H1 (cell line): ENCODE results near the gene UNC80. TPM values are rescaled to one million over a fixed set of nuclear protein-coding genes. Genes with fewer than 3 reads are reported as not detected.

Experiments used
- CTCF ChIA-PET: fragments of 300-600 bp; sonication (Branson Sonifier 250); formaldehyde crosslinking; loops from one replicate; lab custom pipeline; 2021; ENCODE audit not compliant: partially characterized antibody; lab: Charles Lee
- POLR2A ChIA-PET: fragments of 300-600 bp; sonication (Branson Sonifier 250); formaldehyde crosslinking; loops from one replicate; lab custom pipeline; 2021; ENCODE audit warnings: inconsistent platforms; ENCODE audit not compliant: partially characterized antibody; lab: Charles Lee
- DNase-seq, 2 experiments: peaks; one replicate each; pipeline versions ENCODE4 v3.0.0 to v3.0.0-alpha.2; 2010 to 2022; ENCODE audit warnings: low spot score in 2 of 2, low read depth in 1 of 2, mixed read lengths in 1 of 2
- FAIRE-seq: peaks from 2 replicates; lab custom pipeline; 2011; peaks lifted over from hg19 to GRCh38; lab: Jason Lieb, UNC
- H2AFZ ChIP-seq: 2 replicates; pipeline ENCODE4 v1.8.1; 2012; ENCODE audit warnings: low read length, inconsistent platforms
- H2AK5ac ChIP-seq: 2 replicates; pipeline ENCODE4 v1.6.1; 2013; ENCODE audit warnings: low read depth, low read length
- H2BK120ac ChIP-seq: replicated peaks from 2 replicates; pipeline ENCODE3; 2013; ENCODE audit warnings: low read depth, low read length, inconsistent platforms
- H2BK12ac ChIP-seq: 2 replicates; pipeline ENCODE4 v1.6.1; 2013; ENCODE audit warnings: low read depth, low read length
- H2BK15ac ChIP-seq: 2 replicates; pipeline ENCODE4 v1.6.1; 2013; ENCODE audit warnings: low read length
- H2BK20ac ChIP-seq: 2 replicates; pipeline ENCODE4 v1.6.1; 2013; ENCODE audit warnings: low read length
- H2BK5ac ChIP-seq: 2 replicates; pipeline ENCODE4 v1.6.1; 2013; ENCODE audit warnings: low read depth, low read length
- H3K14ac ChIP-seq: 2 replicates; pipeline ENCODE4 v1.6.1; 2013; ENCODE audit warnings: inconsistent platforms; ENCODE audit not compliant: insufficient read length
- H3K18ac ChIP-seq: 2 replicates; pipeline ENCODE4 v1.6.1; 2013; ENCODE audit warnings: low read length; ENCODE audit errors: extremely low read depth
- H3K23ac ChIP-seq: 2 replicates; pipeline ENCODE4 v1.6.1; 2013; ENCODE audit warnings: inconsistent platforms; ENCODE audit not compliant: insufficient read length
- H3K23me2 ChIP-seq: 2 replicates; pipeline ENCODE4 v1.6.1; 2013; ENCODE audit warnings: low read depth, low read length
- H3K27ac ChIP-seq: 2 replicates; pipeline ENCODE4 v1.6.1; 2011; ENCODE audit warnings: low read depth, low read length, inconsistent platforms
- H3K27me3 ChIP-seq, 4 experiments: replicated peaks in 1 of 4; 1 replicate in 1 of 4; 2 replicates in 3 of 4; pipeline versions ENCODE4 v1.6.1 to v1.8.1; 2011 to 2013; ENCODE audit warnings: low read length in 3 of 4, mild to moderate bottlenecking in 3 of 4, inconsistent platforms in 2 of 4, mixed read lengths in 2 of 4, moderate library complexity in 1 of 4; ENCODE audit not compliant: control insufficient read depth in 3 of 4, insufficient read depth in 3 of 4; ENCODE audit errors: extremely low read depth in 1 of 4
- H3K36me3 ChIP-seq, 4 experiments: 2 replicates each; pipeline versions ENCODE4 v1.6.1 to v1.8.1; 2011 to 2013; ENCODE audit warnings: mild to moderate bottlenecking in 4 of 4, low read length in 3 of 4, moderate library complexity in 2 of 4, control low read depth in 1 of 4, inconsistent platforms in 1 of 4; ENCODE audit not compliant: insufficient read depth in 4 of 4, control insufficient read depth in 2 of 4
- H3K4ac ChIP-seq: replicated peaks from 2 replicates; pipeline ENCODE3; 2013; ENCODE audit warnings: low read length, low read depth, mixed read lengths, inconsistent platforms; ENCODE audit not compliant: insufficient read length
- H3K4me1 ChIP-seq, 4 experiments: replicated peaks in 1 of 4; 1 replicate in 1 of 4; 2 replicates in 3 of 4; pipeline versions ENCODE4 v1.6.1 to v1.8.1; 2011 to 2013; ENCODE audit warnings: low read length in 3 of 4, inconsistent platforms in 2 of 4, mixed read lengths in 1 of 4; ENCODE audit not compliant: insufficient read depth in 4 of 4, control insufficient read depth in 3 of 4
- H3K4me2 ChIP-seq, 2 experiments: 2 replicates each; pipeline versions ENCODE4 v1.6.1 to v1.8.1; 2011 to 2013; ENCODE audit warnings: low read depth in 2 of 2, low read length in 2 of 2, control low read depth in 1 of 2, inconsistent platforms in 1 of 2, mild to moderate bottlenecking in 1 of 2; ENCODE audit not compliant: insufficient read depth in 1 of 2
- H3K4me3 ChIP-seq, 4 experiments: fragments of 200-600, 300-600 bp in 1 of 4; sonication (generic), shearing (Covaris generic), sonication (Bioruptor Twin) in 1 of 4; 2 replicates each; pipeline versions ENCODE4 v1.5.1 to v1.8.1; 2011 to 2016; ENCODE audit warnings: low read length in 4 of 4, low read depth in 3 of 4, control low read depth in 2 of 4, inconsistent platforms in 2 of 4, mild to moderate bottlenecking in 2 of 4, mixed read lengths in 1 of 4, moderate library complexity in 1 of 4; ENCODE audit not compliant: insufficient read depth in 2 of 4; ENCODE audit errors: extremely low read depth in 1 of 4
- H3K56ac ChIP-seq: replicated peaks from 2 replicates; pipeline ENCODE3; 2013; ENCODE audit warnings: low read depth, mild to moderate bottlenecking, mixed read lengths, low read length, inconsistent platforms; ENCODE audit not compliant: insufficient read length
- H3K79me1 ChIP-seq: 2 replicates; pipeline ENCODE4 v1.6.1; 2013; ENCODE audit warnings: low read depth, low read length, control low read depth
- H3K79me2 ChIP-seq, 2 experiments: 2 replicates each; pipeline versions ENCODE4 v1.6.1 to v1.8.1; 2012 to 2013; ENCODE audit warnings: low read length in 2 of 2, mild to moderate bottlenecking in 2 of 2, inconsistent platforms in 1 of 2; ENCODE audit not compliant: insufficient read depth in 2 of 2, control insufficient read depth in 1 of 2
- H3K9ac ChIP-seq, 4 experiments: replicated peaks in 1 of 4; 1 replicate in 1 of 4; 2 replicates in 3 of 4; pipeline versions ENCODE4 v1.6.1 to v1.8.1; 2011 to 2013; ENCODE audit warnings: low read depth in 3 of 4, low read length in 3 of 4, control low read depth in 2 of 4, mild to moderate bottlenecking in 2 of 4, moderate library complexity in 2 of 4, inconsistent platforms in 1 of 4; ENCODE audit errors: extremely low read depth in 1 of 4
- H3K9me3 ChIP-seq, 2 experiments: 2 replicates each; pipeline versions ENCODE4 v1.6.1 to v1.8.1; 2012 to 2013; ENCODE audit warnings: mild to moderate bottlenecking in 2 of 2, moderate library complexity in 2 of 2, control low read depth in 1 of 2, inconsistent platforms in 1 of 2, low read depth in 1 of 2, low read length in 1 of 2, mixed read lengths in 1 of 2; ENCODE audit not compliant: insufficient read depth in 2 of 2
- H4K20me1 ChIP-seq, 2 experiments: replicated peaks in 1 of 2; 2 replicates each; pipeline versions ENCODE3 to v1.8.1; 2011 to 2013; ENCODE audit warnings: inconsistent platforms in 2 of 2, low read length in 2 of 2, mild to moderate bottlenecking in 1 of 2; ENCODE audit not compliant: insufficient read depth in 2 of 2, control insufficient read depth in 1 of 2
- H4K5ac ChIP-seq: 2 replicates; pipeline ENCODE4 v1.6.1; 2013; ENCODE audit warnings: low read length, low read depth, mixed read lengths, inconsistent platforms; ENCODE audit not compliant: insufficient read length
- H4K8ac ChIP-seq: 2 replicates; pipeline ENCODE4 v1.8.0; 2013; ENCODE audit warnings: mild to moderate bottlenecking, moderate library complexity, low read length, inconsistent platforms; ENCODE audit not compliant: insufficient read depth; ENCODE audit errors: extremely low read depth
- H4K91ac ChIP-seq: replicated peaks from 2 replicates; pipeline ENCODE3; 2013; ENCODE audit warnings: low read length, mixed read lengths, inconsistent platforms; ENCODE audit not compliant: insufficient read length
- ATF3 ChIP-seq: IDR thresholded peaks from 2 replicates; pipeline ENCODE4 v1.6.1; 2011; ENCODE audit warnings: low read depth, mild to moderate bottlenecking, low read length; ENCODE audit not compliant: insufficient read depth
- CBX5 ChIP-seq: fragments of 300-800, 300-1000 bp; sonication (generic); IDR thresholded peaks from 2 replicates; pipeline ENCODE4 v1.7.1; 2016; ENCODE audit warnings: antibody characterized with exemption, low read length, low read depth
- CBX8 ChIP-seq: fragments of 300-800, 300-1000 bp; sonication (generic); IDR thresholded peaks from 2 replicates; pipeline ENCODE4 v1.7.1; 2016; ENCODE audit warnings: low read depth, low read length, borderline replicate concordance
- CHD1 ChIP-seq: IDR thresholded peaks from 2 replicates; pipeline ENCODE4 v1.6.1; 2012; ENCODE audit warnings: low read depth, low read length, improper control_type of control experiment
- EP300 ChIP-seq, 2 experiments: IDR thresholded peaks; 1 replicate in 1 of 2; 2 replicates in 1 of 2; pipeline ENCODE4 v1.6.1; 2011 to 2012; ENCODE audit warnings: low read depth in 2 of 2, low read length in 2 of 2, mild to moderate bottlenecking in 2 of 2, borderline replicate concordance in 1 of 2, inconsistent platforms in 1 of 2, moderate library complexity in 1 of 2
- SIX5 ChIP-seq: IDR thresholded peaks from 2 replicates; pipeline ENCODE4 v1.6.1; 2011; ENCODE audit warnings: mild to moderate bottlenecking, low read depth, low read length
- SP4 ChIP-seq: IDR thresholded peaks from 2 replicates; pipeline ENCODE4 v1.6.1; 2012; ENCODE audit warnings: low read length, inconsistent platforms
- TCF12 ChIP-seq: IDR thresholded peaks from 2 replicates; pipeline ENCODE4 v1.6.1; 2011; ENCODE audit warnings: low read depth, mild to moderate bottlenecking, low read length
- YY1 ChIP-seq: IDR thresholded peaks from 2 replicates; pipeline ENCODE4 v1.6.1; 2011; ENCODE audit warnings: low read depth, mild to moderate bottlenecking, low read length
- WGBS, 2 experiments: shearing (Covaris generic) in 1 of 2; methylation state at CpG; one replicate each; pipeline versions ENCODE4 v1.1.6 to v1.1.7; 2013 to 2015; ENCODE audit warnings: low lambda C conversion rate in 2 of 2, mixed read lengths in 2 of 2, inconsistent platforms in 1 of 2, low coverage in 1 of 2, missing lambda C conversion rate in 1 of 2; ENCODE audit not compliant: insufficient replicate concordance in 2 of 2, insufficient coverage in 1 of 2, insufficient read length in 1 of 2; ENCODE audit errors: extremely low coverage in 1 of 2, missing lambda C conversion rate in 1 of 2; 5-methylcytosine and 5-hydroxymethylcytosine counted together
- polyA plus RNA-seq, 7 experiments: library from polyadenylated mRNA; depleted of rRNA in 3 of 7; stranded (reverse) in 5 of 7; unstranded in 2 of 7; fragments of >200 nt in 5 of 7; fragments of 200-250 nt in 2 of 7; gene quantifications; 1 replicate in 5 of 7; 2 replicates in 1 of 7; 4 replicates in 1 of 7; pipeline versions ENCODE4 v1.2.1 to v1.2.3, GENCODE V29; 2011 to 2013; ENCODE audit warnings: missing spikeins in 2 of 7, mixed read lengths in 2 of 7
- total RNA-seq: library from RNA; stranded (reverse); fragmentation: NEBNext Ultra II Directional; extraction: Animal tissue kit (Norgen Biotek cat#: 25700); gene quantifications from 2 replicates; pipeline ENCODE4 v1.2.1, GENCODE V29; 2021

Gene UNC80
- total and polyA plus RNA-seq, 2 of the 8 experiments (the other 6 are each of a cell fraction or from before 2014, with no cell fraction given) = 0.53 to 0.56 TPM

GRCh38 chr2:210046851-210047500 lies 275.3 kb downstream of the UNC80 start:
- H3K14ac ChIP-seq = no peak overlapping the region
- no peak overlapping the region for H2BK12ac ChIP-seq
- POLR2A ChIA-PET = no interaction called here
- peaks cover 0 to 4% (median 0%) of the 10 kb centered on the region in 4 experiments; a peak in 1 of 8 replicates for H3K36me3 ChIP-seq
- TF ChIP-seq SIX5 (no peak), YY1 (no peak), EP300 (IDR thresholded peaks at IDR 0.05; ENCODE audit: borderline replicate concordance in 1 of 2, low read depth in 2 of 2, low read length in 2 of 2) (no peak), CBX5 (no peak), SP4 (no peak), TCF12 (no peak), CBX8 (no peak), CHD1 (no peak), ATF3 (no peak)
- no peak overlapping the region for H2BK120ac ChIP-seq
- no peak overlapping the region for H2AFZ ChIP-seq
- peaks cover 0 to 5% of the 10 kb centered on the region in 2 experiments; a peak in 2 of 4 replicates for H3K9me3 ChIP-seq
- no peak overlapping the region for H2BK5ac ChIP-seq
- no peaks in the 10 kb centered on the region for H3K79me1 ChIP-seq
- no peaks in the 10 kb centered on the region for H4K20me1 ChIP-seq
- no peak overlapping the region for H2BK15ac ChIP-seq
- no peak overlapping the region for H4K91ac ChIP-seq
- no peak overlapping the region for H3K9ac ChIP-seq
- no peak overlapping the region for H4K8ac ChIP-seq
- no peak overlapping the region for H3K4me2 ChIP-seq
- no peak overlapping the region for H2AK5ac ChIP-seq
- H2BK20ac ChIP-seq = no peak overlapping the region
- FAIRE-seq (no peak), DNase-seq (no peak)
- no peak overlapping the region for H3K4ac ChIP-seq
- H3K56ac ChIP-seq = no peak overlapping the region
- no peaks in the 10 kb centered on the region for H3K27me3 ChIP-seq
- 93% methylated on average over 2 of the region's 2 CpGs; no CpG with 5 or more reads in 1 of the 2 experiments for WGBS, 2 experiments
- H3K23ac ChIP-seq = no peak overlapping the region
- no peaks in the 10 kb centered on the region for H3K79me2 ChIP-seq
- H3K27ac ChIP-seq = no peak overlapping the region
- CTCF ChIA-PET = interaction anchor here (0.7 to 1.6 kb wide), 2 partner anchors 26 to 143 kb away, joined by 3 to 4 read pairs; no protein-coding TSS in a partner anchor
- H3K18ac ChIP-seq = no peak overlapping the region
- H3K4me3 ChIP-seq = no peak overlapping the region
- no peaks in the 10 kb centered on the region for H3K4me1 ChIP-seq
- no peaks in the 10 kb centered on the region for H3K23me2 ChIP-seq
- H4K5ac ChIP-seq = no peak overlapping the region
